ENCODE measurements around the gene ZNF93.

DNA sequence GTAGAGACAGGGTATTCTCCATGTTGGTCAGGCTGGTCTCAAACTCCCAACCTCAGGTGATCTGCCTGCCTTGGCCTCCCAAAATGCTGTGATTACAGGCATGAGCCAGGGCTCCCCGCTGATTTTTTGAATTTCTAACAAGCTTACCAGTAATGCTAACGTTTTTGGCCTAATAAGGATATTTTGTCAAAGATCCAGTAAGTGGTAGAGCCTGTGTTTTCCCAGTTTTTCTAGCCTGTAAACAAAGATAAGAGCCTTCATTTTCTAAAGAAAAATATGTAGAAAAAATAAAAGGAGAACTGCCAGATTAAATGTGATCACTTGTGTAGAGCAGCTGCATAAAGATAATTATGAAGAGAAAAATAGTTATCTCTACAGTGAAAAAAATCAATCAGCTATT, 37.7 kb downstream of the ZNF93 start:
- TF ChIP-seq, protein P1, sequence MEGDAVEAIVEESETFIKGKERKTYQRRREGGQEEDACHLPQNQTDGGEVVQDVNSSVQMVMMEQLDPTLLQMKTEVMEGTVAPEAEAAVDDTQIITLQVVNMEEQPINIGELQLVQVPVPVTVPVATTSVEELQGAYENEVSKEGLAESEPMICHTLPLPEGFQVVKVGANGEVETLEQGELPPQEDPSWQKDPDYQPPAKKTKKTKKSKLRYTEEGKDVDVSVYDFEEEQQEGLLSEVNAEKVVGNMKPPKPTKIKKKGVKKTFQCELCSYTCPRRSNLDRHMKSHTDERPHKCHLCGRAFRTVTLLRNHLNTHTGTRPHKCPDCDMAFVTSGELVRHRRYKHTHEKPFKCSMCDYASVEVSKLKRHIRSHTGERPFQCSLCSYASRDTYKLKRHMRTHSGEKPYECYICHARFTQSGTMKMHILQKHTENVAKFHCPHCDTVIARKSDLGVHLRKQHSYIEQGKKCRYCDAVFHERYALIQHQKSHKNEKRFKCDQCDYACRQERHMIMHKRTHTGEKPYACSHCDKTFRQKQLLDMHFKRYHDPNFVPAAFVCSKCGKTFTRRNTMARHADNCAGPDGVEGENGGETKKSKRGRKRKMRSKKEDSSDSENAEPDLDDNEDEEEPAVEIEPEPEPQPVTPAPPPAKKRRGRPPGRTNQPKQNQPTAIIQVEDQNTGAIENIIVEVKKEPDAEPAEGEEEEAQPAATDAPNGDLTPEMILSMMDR (IDR thresholded peaks at IDR 0.05): no peak
- TF ChIP-seq POLR2A (IDR thresholded peaks at IDR 0.05): no peak

All from lower leg skin (tissue), 3 donors.